T47D (cell line): Measurements from ENCODE around the gene TRMT112.

Source experiments
- DNase-seq, 2 experiments: peaks; one replicate each; pipeline versions ENCODE4 v3.0.0 to v3.0.0-alpha.2; 2011 to 2012; ENCODE audit warnings: low read depth in 1 of 2, low spot score in 1 of 2
- JUND ChIP-seq: IDR thresholded peaks from 2 replicates; pipeline ENCODE4 v1.6.1; 2012; ENCODE audit warnings: low read depth
- in situ Hi-C: cut with HindIII; loops from 2 replicates; pipeline ENCODE4 v1.10.0; 2016; ENCODE audit warnings: low sequenced_read_pairs, low pct_unique_long_range_greater_than_20kb

Gene TRMT112

GRCh38 chr11:64297699-64298358 is 19.5 kb downstream of the TRMT112 start:
- no peak for TF ChIP-seq JUND
- DNase-seq = no peak
- in situ Hi-C loops = no loop called here

- in situ Hi-C loops = no loop called here
- no peak for DNase-seq
- no peak for TF ChIP-seq JUND
Measured at GRCh38 chr11:64296830-64297698, 20.3 kb downstream of the TRMT112 start.

GRCh38 chr11:64296236-64296635 is 21.1 kb downstream of the TRMT112 start:
- no peak for DNase-seq
- in situ Hi-C loops = no loop called here
- TF ChIP-seq JUND = no peak

GRCh38 chr11:64295760-64296159 is 21.6 kb downstream of the TRMT112 start:
- no peak for TF ChIP-seq JUND
- in situ Hi-C loops = no loop called here
- DNase-seq = no peak

GRCh38 chr11:64294774-64295173 is 22.6 kb downstream of the TRMT112 start:
- DNase-seq = no peak
- no peak for TF ChIP-seq JUND
- in situ Hi-C loops = no loop called here

GRCh38 chr11:64292460-64293254 is 24.7 kb downstream of the TRMT112 start:
- DNase-seq = no peak
- in situ Hi-C loops = no loop called here
- TF ChIP-seq JUND = no peak

- in situ Hi-C loops = no loop called here
- no peak for TF ChIP-seq JUND
- DNase-seq = no peak
Measured at GRCh38 chr11:64291752-64292459, 25.5 kb downstream of the TRMT112 start.

GRCh38 chr11:64291262-64291751 is 26.1 kb downstream of the TRMT112 start, which contains the start of gene KCNK4:
Gene KCNK4 (plus strand): TSS chr11:64291302. CDS start chr11:64293019, 1,717 bp downstream.
- in situ Hi-C loops = no loop called here

GRCh38 chr11:64290352-64291261 is 26.8 kb downstream of the TRMT112 start:
- TF ChIP-seq JUND = no peak
- no peak for DNase-seq
- in situ Hi-C loops = no loop called here

More at GRCh38 chr11:64291262-64291751, 26.1 kb downstream of the TRMT112 start, which contains the start of gene KCNK4:
- TF ChIP-seq JUND = no peak
- DNase-seq = no peak

- in situ Hi-C loops = no loop called here
- no peak for DNase-seq
- no peak for TF ChIP-seq JUND
Measured at GRCh38 chr11:64289002-64289564, 28.3 kb downstream of the TRMT112 start.

GRCh38 chr11:64288353-64288750 is 29.0 kb downstream of the TRMT112 start:
- TF ChIP-seq JUND = no peak
- in situ Hi-C loops = no loop called here
- DNase-seq = no peak
